Measurements from ENCODE around the gene DPH5.

GRCh38 chr1:101005871-101006270 is 19.7 kb downstream of the DPH5 start:
- TF ChIP-seq CTCF (IDR thresholded peaks at IDR 0.05; ENCODE audit: low read length) (no peak), EZH2 (optimal IDR thresholded peaks at IDR 0.05; ENCODE audit: low read depth, low read length) (no peak), EZH2phosphoT487 (IDR thresholded peaks at IDR 0.05; ENCODE audit: low read length) (no peak)

All from MM.1S (cell line).